HFF-Myc (cell line): Measurements from ENCODE around the gene RCBTB1.

Experiments
- DNase-seq: peaks from one replicate; pipeline ENCODE4 v3.0.0-alpha.2; 2011; ENCODE audit warnings: low read depth; ENCODE audit errors: extremely low read depth
- H3K4me3 ChIP-seq: replicated peaks from 2 replicates; pipeline ENCODE4 v1.5.1; 2011; ENCODE audit warnings: low read depth, mild to moderate bottlenecking, control low read depth, low read length
- TF ChIP-seq, protein P1 (sequence below): IDR thresholded peaks from 2 replicates; pipeline ENCODE4 v1.5.1; 2012; ENCODE audit warnings: mild to moderate bottlenecking, low read depth, low read length, control low read depth; ENCODE audit errors: missing control alignments

Gene RCBTB1

GRCh38 chr13:49559006-49559405 lies 26.4 kb downstream of the RCBTB1 start:
- H3K4me3 ChIP-seq = no peak overlapping the region
- TF ChIP-seq, protein P1, sequence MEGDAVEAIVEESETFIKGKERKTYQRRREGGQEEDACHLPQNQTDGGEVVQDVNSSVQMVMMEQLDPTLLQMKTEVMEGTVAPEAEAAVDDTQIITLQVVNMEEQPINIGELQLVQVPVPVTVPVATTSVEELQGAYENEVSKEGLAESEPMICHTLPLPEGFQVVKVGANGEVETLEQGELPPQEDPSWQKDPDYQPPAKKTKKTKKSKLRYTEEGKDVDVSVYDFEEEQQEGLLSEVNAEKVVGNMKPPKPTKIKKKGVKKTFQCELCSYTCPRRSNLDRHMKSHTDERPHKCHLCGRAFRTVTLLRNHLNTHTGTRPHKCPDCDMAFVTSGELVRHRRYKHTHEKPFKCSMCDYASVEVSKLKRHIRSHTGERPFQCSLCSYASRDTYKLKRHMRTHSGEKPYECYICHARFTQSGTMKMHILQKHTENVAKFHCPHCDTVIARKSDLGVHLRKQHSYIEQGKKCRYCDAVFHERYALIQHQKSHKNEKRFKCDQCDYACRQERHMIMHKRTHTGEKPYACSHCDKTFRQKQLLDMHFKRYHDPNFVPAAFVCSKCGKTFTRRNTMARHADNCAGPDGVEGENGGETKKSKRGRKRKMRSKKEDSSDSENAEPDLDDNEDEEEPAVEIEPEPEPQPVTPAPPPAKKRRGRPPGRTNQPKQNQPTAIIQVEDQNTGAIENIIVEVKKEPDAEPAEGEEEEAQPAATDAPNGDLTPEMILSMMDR = no peak
- DNase-seq = no peak

- H3K4me3 ChIP-seq = no peak overlapping the region
- TF ChIP-seq, protein P1 = no peak
- DNase-seq = no peak
Observed at GRCh38 chr13:49554387-49554786, 31.0 kb downstream of the RCBTB1 start.

- TF ChIP-seq, protein P1 = no peak
- H3K4me3 ChIP-seq = no peak overlapping the region
- no peak for DNase-seq
Observed at GRCh38 chr13:49553888-49554287, 31.5 kb downstream of the RCBTB1 start.

DNA sequence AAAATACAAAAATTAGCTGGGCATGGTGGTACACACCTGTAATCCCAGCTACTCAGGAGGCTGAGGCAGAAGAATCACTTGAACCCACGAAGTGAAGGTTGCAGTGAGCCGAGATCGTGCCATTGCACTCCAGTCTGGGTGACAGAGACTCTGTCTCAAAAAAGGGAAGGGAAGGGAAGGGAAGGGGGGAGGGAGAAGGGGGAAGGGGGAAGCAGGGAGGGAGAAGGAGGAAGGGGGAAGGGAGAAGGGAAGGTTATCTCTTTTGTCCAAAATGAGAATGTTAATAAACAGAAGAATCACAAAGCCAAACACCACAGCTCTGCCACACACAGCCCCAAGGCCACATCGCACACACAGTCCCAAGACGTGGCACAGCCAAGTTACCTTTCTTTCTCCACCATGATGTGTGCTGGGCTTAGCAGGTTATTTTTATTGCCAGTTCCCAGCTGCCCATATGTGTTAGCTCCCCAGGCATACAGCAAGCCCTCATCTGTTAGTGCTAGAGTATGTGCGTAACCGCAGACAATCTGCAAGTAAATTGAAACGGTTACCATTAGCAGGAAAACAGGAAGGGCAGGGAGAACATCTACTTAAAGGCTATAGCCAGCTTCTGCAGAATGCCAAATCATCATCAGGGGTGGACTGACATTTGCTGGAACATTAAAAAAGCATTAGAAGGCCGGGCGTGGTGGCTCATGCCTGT lies 34.3 kb downstream of the RCBTB1 start:
- TF ChIP-seq, protein P1 = no peak
- DNase-seq = no peak

GRCh38 chr13:49549289-49549688 lies 36.1 kb downstream of the RCBTB1 start:
- TF ChIP-seq, protein P1 = peak; percentile 24
- no peak overlapping the region for H3K4me3 ChIP-seq
- DNase-seq = no peak

More for the DNA sequence above, 34.3 kb downstream of the RCBTB1 start:
- no peak overlapping the region for H3K4me3 ChIP-seq

GRCh38 chr13:49546561-49546960 lies 38.8 kb downstream of the RCBTB1 start:
- no peak for DNase-seq
- TF ChIP-seq, protein P1 = no peak
- H3K4me3 ChIP-seq = no peak overlapping the region

- DNase-seq = no peak
- TF ChIP-seq, protein P1 = no peak
- no peak overlapping the region for H3K4me3 ChIP-seq
Observed at GRCh38 chr13:49545661-49546060, 39.7 kb downstream of the RCBTB1 start.
